Testis (tissue), 3 donors: ENCODE measurements around the gene MED9. TPM values are rescaled to one million over a fixed set of nuclear protein-coding genes. Genes with fewer than 3 reads are reported as not detected.

Source experiments
- DNase-seq: peaks from one replicate; pipeline ENCODE4 v3.0.0-alpha.2; 2019
- H3K27ac ChIP-seq, 2 donors: fragments of 200-600 bp; sonication (generic); one replicate each; pipeline ENCODE4 v1.5.1; 2019
- H3K27me3 ChIP-seq: fragments of 200-600 bp; sonication (generic); one replicate; pipeline ENCODE4 v1.5.1; 2019
- H3K36me3 ChIP-seq: fragments of 200-600 bp; sonication (generic); one replicate; pipeline ENCODE4 v1.5.1; 2017; ENCODE audit warnings: low read depth; ENCODE audit errors: missing control alignments
- H3K4me1 ChIP-seq: fragments of 200-600 bp; sonication (generic); one replicate; pipeline ENCODE4 v1.5.1; 2019
- H3K4me3 ChIP-seq, 2 donors: fragments of 200-600 bp; sonication (generic); one replicate each; pipeline ENCODE4 v1.5.1; 2017 to 2019
- H3K9me3 ChIP-seq: fragments of 200-600 bp; sonication (generic); one replicate; pipeline ENCODE4 v1.5.1; 2017
- POLR2A ChIP-seq: fragments of 450-650 bp; IDR thresholded peaks from one replicate; pipeline ENCODE4 v1.6.1; 2017; ENCODE audit warnings: antibody characterized with exemption, mild to moderate bottlenecking, moderate library complexity
- WGBS, 2 donors: methylation state at CpG; one replicate each; pipeline ENCODE4 v1.1.5; 2018; 5-methylcytosine and 5-hydroxymethylcytosine counted together
- intact Hi-C: fragments of 100-400 bp; cut with DNase I; formaldehyde crosslinking; loops from one replicate; pipeline ENCODE4 v1.15.1; 2023; ENCODE audit warnings: low total_unique reads
- polyA plus RNA-seq: library from polyadenylated mRNA; stranded (reverse); fragments of 350-450 nt; fragmentation: Illumina TruSeq; extraction: RNeasy Lipid Tissue Mini Kit (QIAGEN cat#74804); gene quantifications from one replicate; pipeline ENCODE4 v1.2.3, GENCODE V29; 2014; ENCODE audit warnings: low read depth, low replicate concordance; ENCODE audit not compliant: insufficient read depth
- total RNA-seq, 2 donors: library from RNA; depleted of rRNA; stranded (reverse); fragments of >200 nt; gene quantifications; one replicate each; pipeline ENCODE4 v1.2.3, GENCODE V29; 2016
- TF ChIP-seq, protein P1 (sequence below), 3 experiments: fragments of 450-650 bp in 2 of 3; fragments of 200-600 bp in 1 of 3; sonication (generic) in 1 of 3; IDR thresholded peaks; one replicate each; pipeline ENCODE4 v1.5.1; 2016 to 2019; ENCODE audit warnings: antibody characterized with exemption in 3 of 3, mild to moderate bottlenecking in 2 of 3, moderate library complexity in 1 of 3

Gene MED9
- total and polyA plus RNA-seq, 3 donors from 2014 or later, result 18.8 to 42.6 (median 35.9) TPM

DNA sequence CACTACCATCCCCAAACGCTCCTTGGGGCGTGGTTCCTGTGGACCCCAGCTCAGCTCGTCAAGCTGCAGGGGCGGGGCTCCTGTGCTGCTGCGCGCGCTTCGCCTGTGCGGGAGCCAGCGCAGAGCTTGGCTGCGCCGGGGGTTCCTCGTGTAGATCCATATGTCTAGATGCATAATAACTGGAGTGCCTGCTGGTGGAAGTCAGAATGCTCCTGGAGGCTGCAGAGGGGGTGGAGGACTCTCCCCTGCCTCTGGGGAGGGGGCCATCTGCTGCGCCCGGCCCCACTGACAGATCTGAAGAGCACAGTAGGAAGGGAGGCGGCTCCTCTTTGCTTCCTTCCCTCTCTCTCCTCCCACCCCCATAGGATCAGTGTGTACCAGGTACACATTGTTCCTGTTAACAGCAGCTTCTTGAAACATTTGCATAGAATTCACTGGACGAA lies 14.8 kb downstream of the MED9 start:
- Histone ChIP-seq H3K27me3 (no peaks in the 10 kb centered on the region), H3K4me1 (peaks cover 9% of the 10 kb centered on the region), H3K36me3 (no peaks in the 10 kb centered on the region), H3K4me3 (no peak overlapping the region), H3K27ac (peak overlapping the region in 1 of 2 donors; percentile 19), H3K9me3 (no peaks in the 10 kb centered on the region)
- 43 to 62% methylated on average over 11 to 17 of the region's 17 CpGs for WGBS, 2 donors
- intact Hi-C loops, result loop anchor here (5.0 to 10.0 kb wide), 2 partner anchors 73 to 146 kb away; no protein-coding TSS in a partner anchor
- TF ChIP-seq, protein P1, sequence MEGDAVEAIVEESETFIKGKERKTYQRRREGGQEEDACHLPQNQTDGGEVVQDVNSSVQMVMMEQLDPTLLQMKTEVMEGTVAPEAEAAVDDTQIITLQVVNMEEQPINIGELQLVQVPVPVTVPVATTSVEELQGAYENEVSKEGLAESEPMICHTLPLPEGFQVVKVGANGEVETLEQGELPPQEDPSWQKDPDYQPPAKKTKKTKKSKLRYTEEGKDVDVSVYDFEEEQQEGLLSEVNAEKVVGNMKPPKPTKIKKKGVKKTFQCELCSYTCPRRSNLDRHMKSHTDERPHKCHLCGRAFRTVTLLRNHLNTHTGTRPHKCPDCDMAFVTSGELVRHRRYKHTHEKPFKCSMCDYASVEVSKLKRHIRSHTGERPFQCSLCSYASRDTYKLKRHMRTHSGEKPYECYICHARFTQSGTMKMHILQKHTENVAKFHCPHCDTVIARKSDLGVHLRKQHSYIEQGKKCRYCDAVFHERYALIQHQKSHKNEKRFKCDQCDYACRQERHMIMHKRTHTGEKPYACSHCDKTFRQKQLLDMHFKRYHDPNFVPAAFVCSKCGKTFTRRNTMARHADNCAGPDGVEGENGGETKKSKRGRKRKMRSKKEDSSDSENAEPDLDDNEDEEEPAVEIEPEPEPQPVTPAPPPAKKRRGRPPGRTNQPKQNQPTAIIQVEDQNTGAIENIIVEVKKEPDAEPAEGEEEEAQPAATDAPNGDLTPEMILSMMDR (IDR thresholded peaks at IDR 0.05), result no peak
- no peak for TF ChIP-seq POLR2A
- DNase-seq, result no peak

DNA sequence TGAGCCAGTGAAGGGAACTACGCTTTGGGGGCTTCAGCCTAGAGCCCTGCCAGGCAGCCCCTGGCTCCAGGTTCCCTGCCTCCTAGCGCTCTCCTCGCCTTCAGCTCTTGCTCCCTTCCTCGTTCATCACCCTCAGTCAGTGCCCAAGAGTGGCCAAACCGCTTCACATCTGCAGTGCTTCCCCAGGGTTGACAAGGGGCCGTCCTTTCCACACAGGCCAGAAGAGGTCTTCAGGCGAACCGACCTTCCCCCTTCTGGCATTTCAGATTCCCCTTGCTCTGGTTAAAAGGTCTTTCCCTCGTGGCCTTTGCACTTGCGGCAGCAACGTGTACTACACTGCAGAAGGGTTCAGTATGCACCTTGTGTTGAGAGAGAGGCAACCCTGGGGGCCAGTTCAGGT lies 15.3 kb downstream of the MED9 start:
- no peaks in the 10 kb centered on the region for H3K27me3 ChIP-seq
- DNase-seq, result no peak
- H3K27ac ChIP-seq, result no peak overlapping the region
- H3K4me3 ChIP-seq, result no peak overlapping the region
- WGBS, 2 donors, result 47 to 57% methylated on average over 11 of the region's 11 CpGs
- H3K4me1 ChIP-seq, result peaks cover 11% of the 10 kb centered on the region
- intact Hi-C loops, result loop anchor here (5.0 to 10.0 kb wide), 2 partner anchors 73 to 145 kb away; no protein-coding TSS in a partner anchor
- TF ChIP-seq, protein P1 (IDR thresholded peaks at IDR 0.05), result no peak
- TF ChIP-seq POLR2A, result no peak
- no peaks in the 10 kb centered on the region for H3K36me3 ChIP-seq
- H3K9me3 ChIP-seq, result no peaks in the 10 kb centered on the region

DNA sequence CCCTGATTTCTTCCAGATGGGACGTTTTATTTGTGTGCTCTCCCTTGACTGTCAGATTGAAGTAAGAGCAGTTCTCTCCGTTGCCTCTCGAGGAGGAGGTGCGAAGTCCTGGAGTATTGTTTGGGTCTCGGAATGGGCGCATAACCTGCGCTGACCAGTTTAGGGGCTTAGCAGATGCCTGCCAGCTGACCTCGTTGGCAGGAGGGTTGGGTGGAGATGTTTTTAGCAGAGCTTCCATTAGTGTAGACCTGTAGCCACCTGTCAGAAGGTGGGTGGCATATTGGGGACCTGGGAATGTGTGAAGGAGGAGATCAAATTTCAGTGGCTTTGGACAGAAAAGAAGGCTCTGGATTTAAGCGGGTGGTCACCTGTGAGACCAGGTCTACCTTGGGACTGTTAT lies 15.8 kb downstream of the MED9 start:
- Histone ChIP-seq H3K36me3 (no peaks in the 10 kb centered on the region), H3K9me3 (no peaks in the 10 kb centered on the region), H3K27ac (peak overlapping the region in 1 of 2 donors; percentile 80), H3K27me3 (no peaks in the 10 kb centered on the region), H3K4me3 (no peak overlapping the region), H3K4me1 (peaks cover 15% of the 10 kb centered on the region)
- intact Hi-C loops, result loop anchor here (5.0 to 10.0 kb wide), 2 partner anchors 72 to 145 kb away; no protein-coding TSS in a partner anchor
- 71% methylated on average over 9 of the region's 9 CpGs for WGBS, 2 donors
- DNase-seq, result no peak
- TF ChIP-seq, protein P1 (IDR thresholded peaks at IDR 0.05), result no peak

DNA sequence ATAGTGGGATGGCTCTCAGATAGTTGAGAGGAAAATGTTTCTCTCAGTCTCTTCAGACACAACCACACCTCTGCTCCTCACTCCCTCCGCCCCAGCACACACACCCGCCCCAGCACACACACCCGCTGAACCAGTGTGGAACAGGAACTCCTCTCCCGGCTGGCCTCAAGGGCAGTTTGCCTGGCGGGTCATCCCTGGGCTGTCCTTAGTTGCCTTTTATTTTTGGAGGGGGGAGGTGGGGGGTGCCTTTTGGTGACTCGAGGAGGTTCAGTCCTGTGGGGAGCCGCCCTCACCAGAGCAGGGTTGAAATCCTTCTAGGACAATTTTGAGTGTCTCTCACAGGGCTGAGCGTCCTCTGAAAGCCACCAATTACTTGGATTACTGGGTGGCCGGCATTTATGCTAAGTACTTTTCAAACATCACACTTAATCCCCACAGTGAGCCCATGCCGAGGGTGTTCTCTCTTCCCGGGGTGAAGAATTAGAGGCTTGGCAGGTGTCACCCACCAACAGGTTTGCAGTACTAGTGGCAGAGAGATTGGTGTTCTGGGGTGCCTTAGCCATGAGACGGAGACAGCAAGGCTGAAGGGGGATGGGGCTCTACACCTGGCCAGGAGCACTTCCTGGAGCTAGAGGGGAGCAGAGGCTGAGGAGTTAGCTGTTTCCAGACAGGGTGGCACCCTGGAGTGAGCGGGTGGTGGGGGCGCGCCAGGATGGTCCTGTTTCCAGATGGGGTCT lies 16.6 kb downstream of the MED9 start:
- 41 to 66% methylated on average over 14 to 15 of the region's 15 CpGs for WGBS, 2 donors
- peaks cover 15% of the 10 kb centered on the region for H3K4me1 ChIP-seq
- H3K4me3 ChIP-seq, result peak overlapping the region; percentile 73 to 79
- DNase-seq, result peak; percentile 62
- H3K27ac ChIP-seq, result peak overlapping the region; percentile 80 to 81
- intact Hi-C loops, result loop anchor here (5.0 to 10.0 kb wide), 2 partner anchors 71 to 144 kb away; no protein-coding TSS in a partner anchor
- TF ChIP-seq, protein P1 (IDR thresholded peaks at IDR 0.05), result no peak
- TF ChIP-seq POLR2A, result no peak
- H3K36me3 ChIP-seq, result no peaks in the 10 kb centered on the region
- H3K9me3 ChIP-seq, result no peaks in the 10 kb centered on the region
- no peaks in the 10 kb centered on the region for H3K27me3 ChIP-seq
